HepG2 (cell line): ENCODE measurements around the gene THAP9. TPM values are rescaled to one million over a fixed set of nuclear protein-coding genes. Genes with fewer than 3 reads are reported as not detected.

Source experiments
- ATAC-seq: fragments of 200-7000 bp; cut with Tn5 transposase; 3 replicates; pipeline ENCODE4 v1.9.1; 2020; ENCODE audit warnings: mild to moderate bottlenecking, moderate library complexity
- BruUV-seq: library from RNA; stranded (reverse); fragments of 400-500 nt; replicated peaks from 2 replicates; lab custom pipeline; 2021; lab: Mats Ljungman, UMichigan
- CTCF ChIA-PET: fragments of 300-600 bp; formaldehyde crosslinking; extraction: SDS; loops from one replicate; lab custom pipeline; 2021; ENCODE audit warnings: low total read pairs, inconsistent platforms, low intra/inter-chr PET ratio; lab: Yijun Ruan, JAX
- POLR2A ChIA-PET: fragments of 350-600 bp; sonication (Branson Sonifier 250); formaldehyde crosslinking; loops from one replicate; lab custom pipeline; 2020; ENCODE audit warnings: antibody characterized with exemption, inconsistent platforms; lab: Yijun Ruan, JAX
- DNase-seq: peaks from one replicate; pipeline ENCODE4 v3.0.0-alpha.2; 2015; ENCODE audit warnings: low spot score
- FAIRE-seq: peaks from 3 replicates; lab custom pipeline; 2011; peaks lifted over from hg19 to GRCh38; lab: Jason Lieb, UNC
- H2AFZ ChIP-seq: one replicate; pipeline ENCODE4 v1.6.1; 2011; ENCODE audit warnings: low read length, inconsistent platforms
- H3K27ac ChIP-seq: fragments of 300-600 bp; 3 replicates; pipeline ENCODE4 v1.8.0; 2011; ENCODE audit warnings: mixed run types, mild to moderate bottlenecking, mixed read lengths, low read length, inconsistent platforms; ENCODE audit not compliant: insufficient read depth; ENCODE audit errors: extremely low read length
- H3K27me3 ChIP-seq, 2 experiments: fragments of 200-600 bp in 1 of 2; 2 replicates in 1 of 2; 3 replicates in 1 of 2; pipeline versions ENCODE4 v1.6.0 to v1.8.0; 2011; ENCODE audit warnings: low read length in 2 of 2, mild to moderate bottlenecking in 2 of 2, moderate library complexity in 2 of 2, inconsistent platforms in 1 of 2; ENCODE audit not compliant: insufficient read depth in 2 of 2, control insufficient read depth in 1 of 2
- H3K36me3 ChIP-seq, 2 experiments: fragments of 200-600 bp in 1 of 2; replicated peaks in 1 of 2; 2 replicates in 1 of 2; 3 replicates in 1 of 2; pipeline versions ENCODE4 v1.5.1 to v1.8.0; 2011; ENCODE audit warnings: low read length in 2 of 2, inconsistent platforms in 1 of 2; ENCODE audit not compliant: insufficient read depth in 2 of 2, control insufficient read depth in 1 of 2
- H3K4me1 ChIP-seq: 2 replicates; pipeline ENCODE4 v1.5.1; 2012; ENCODE audit warnings: low read length, inconsistent platforms; ENCODE audit not compliant: insufficient read depth
- H3K4me2 ChIP-seq: 2 replicates; pipeline ENCODE4 v1.6.0; 2011; ENCODE audit warnings: low read depth, low read length, inconsistent platforms
- H3K4me3 ChIP-seq, 3 experiments: fragments of 200-600 bp in 1 of 3; sonication (generic), shearing (Covaris generic) in 1 of 3; replicated peaks in 1 of 3; 2 replicates each; pipeline ENCODE4 v1.5.1; 2011 to 2016; ENCODE audit warnings: low read length in 3 of 3, inconsistent platforms in 2 of 3, low read depth in 2 of 3, mild to moderate bottlenecking in 2 of 3, control low read depth in 1 of 3, mixed read lengths in 1 of 3; ENCODE audit not compliant: insufficient read depth in 1 of 3
- H3K79me2 ChIP-seq: one replicate; pipeline ENCODE4 v1.6.1; 2011; ENCODE audit warnings: low read length, inconsistent platforms; ENCODE audit not compliant: insufficient read depth
- H3K9ac ChIP-seq: 2 replicates; pipeline ENCODE4 v1.6.0; 2011; ENCODE audit warnings: mild to moderate bottlenecking, low read depth, low read length, inconsistent platforms; ENCODE audit not compliant: insufficient read depth
- H3K9me3 ChIP-seq: 2 replicates; pipeline ENCODE4 v1.5.1; 2012; ENCODE audit warnings: mild to moderate bottlenecking, low read length
- H4K20me1 ChIP-seq: 2 replicates; pipeline ENCODE4 v1.6.0; 2011; ENCODE audit warnings: inconsistent platforms, mild to moderate bottlenecking, low read length, moderate library complexity; ENCODE audit not compliant: insufficient read depth
- ADNP ChIP-seq: sonication (generic); formaldehyde crosslinking; IDR thresholded peaks from 2 replicates; pipeline ENCODE4 v1.4.0; 2020; ENCODE audit warnings: missing genetic modification reagents
- AGO2 ChIP-seq: fragments of 200-400 bp; formaldehyde crosslinking; optimal IDR thresholded peaks from 2 replicates; pipeline ENCODE3; 2017; ENCODE audit warnings: mild to moderate bottlenecking, low read depth, low read length, moderate library complexity
- ARHGAP35 ChIP-seq: sonication (generic); formaldehyde crosslinking; IDR thresholded peaks from 2 replicates; pipeline ENCODE4 v1.9.0; 2022; ENCODE audit warnings: mild to moderate bottlenecking, inconsistent platforms, moderate library complexity, missing genetic modification reagents, borderline replicate concordance
- DRAP1 ChIP-seq: IDR thresholded peaks from 2 replicates; pipeline ENCODE4 v1.6.1; 2016; ENCODE audit warnings: missing genetic modification reagents, missing compliant biosample characterization
- HNRNPH1 ChIP-seq: fragments of 200-400 bp; formaldehyde crosslinking; optimal IDR thresholded peaks from 2 replicates; pipeline ENCODE3; 2017; ENCODE audit warnings: mild to moderate bottlenecking, low read depth, low read length
- NFAT5 ChIP-seq: sonication (generic); formaldehyde crosslinking; IDR thresholded peaks from 2 replicates; pipeline ENCODE4 v1.4.0; 2020; ENCODE audit warnings: missing genetic modification reagents
- NPAS2 ChIP-seq: sonication (generic); formaldehyde crosslinking; IDR thresholded peaks from 2 replicates; pipeline ENCODE4 v1.8.0; 2022; ENCODE audit warnings: mild to moderate bottlenecking, missing genetic modification reagents, borderline replicate concordance
- SALL1 ChIP-seq: sonication (generic); formaldehyde crosslinking; IDR thresholded peaks from 2 replicates; pipeline ENCODE4 v1.8.0; 2022; ENCODE audit warnings: mild to moderate bottlenecking, missing genetic modification reagents
- SP140L ChIP-seq: sonication (generic); formaldehyde crosslinking; IDR thresholded peaks from 2 replicates; pipeline ENCODE4 v1.4.0; 2020; ENCODE audit warnings: missing genetic modification reagents, borderline replicate concordance
- SP2 ChIP-seq: sonication (generic); formaldehyde crosslinking; IDR thresholded peaks from 2 replicates; pipeline ENCODE4 v1.5.1; 2020; ENCODE audit warnings: mild to moderate bottlenecking, missing genetic modification reagents
- YEATS4 ChIP-seq: sonication (generic); formaldehyde crosslinking; IDR thresholded peaks from 2 replicates; pipeline ENCODE4 v1.4.0; 2020; ENCODE audit warnings: missing genetic modification reagents, borderline replicate concordance
- ZNF326 ChIP-seq: sonication (generic); formaldehyde crosslinking; IDR thresholded peaks from 2 replicates; pipeline ENCODE4 v1.4.0; 2020; ENCODE audit warnings: missing genetic modification reagents, borderline replicate concordance
- ZNF577 ChIP-seq: sonication (generic); formaldehyde crosslinking; IDR thresholded peaks from 2 replicates; pipeline ENCODE4 v1.4.0; 2020; ENCODE audit warnings: mild to moderate bottlenecking, low read depth, missing genetic modification reagents, borderline replicate concordance
- ZNF790 ChIP-seq: sonication (generic); formaldehyde crosslinking; IDR thresholded peaks from 2 replicates; pipeline ENCODE4 v1.8.0; 2022; ENCODE audit warnings: missing genetic modification reagents, mild to moderate bottlenecking, borderline replicate concordance
- ZNF879 ChIP-seq: sonication (generic); formaldehyde crosslinking; IDR thresholded peaks from 2 replicates; pipeline ENCODE4 v1.8.1; 2023; ENCODE audit warnings: missing genetic modification reagents
- WGBS: methylation state at CpG from one replicate; pipeline ENCODE4 v1.1.6; 2017; ENCODE audit warnings: low lambda C conversion rate; 5-methylcytosine and 5-hydroxymethylcytosine counted together
- in situ Hi-C: cut with HindIII; loops from 2 replicates; pipeline ENCODE4 v1.10.0; 2017; ENCODE audit warnings: low pct_unique_long_range_greater_than_20kb; ENCODE audit not compliant: extremely low pct_ligation_motif_present
- intact Hi-C: fragments of 100-400 bp; cut with micrococcal nuclease; formaldehyde crosslinking; loops from one replicate; pipeline ENCODE4 v1.10.0; 2022; ENCODE audit not compliant: unreplicated experiment
- polyA plus RNA-seq, 8 experiments: library from polyadenylated mRNA; depleted of rRNA in 3 of 8; stranded (reverse) in 7 of 8; unstranded in 1 of 8; fragments of >200 nt; fragmentation: Illumina TruSeq in 4 of 8; extraction: Trizol in 4 of 8; gene quantifications; 2 replicates each; pipeline versions ENCODE4 v1.2.1 to v1.2.3, GENCODE V29; 2011 to 2016; ENCODE audit warnings: low read depth in 4 of 8, missing spikeins in 1 of 8, mixed read lengths in 1 of 8; ENCODE audit not compliant: insufficient read depth in 1 of 8
- total RNA-seq, 5 experiments: library from RNA; depleted of rRNA; stranded (reverse); fragments of >200 nt; fragmentation: Illumina TruSeq; extraction: Trizol; gene quantifications; 2 replicates each; pipeline ENCODE4 v1.2.3, GENCODE V29; 2016; ENCODE audit warnings: low read depth in 1 of 5
- TF ChIP-seq, protein P1 (sequence below): sonication (generic); formaldehyde crosslinking; IDR thresholded peaks from 2 replicates; pipeline ENCODE4 v1.5.1; 2020; ENCODE audit warnings: missing genetic modification reagents, mild to moderate bottlenecking, borderline replicate concordance

The THAP9 gene
- total and polyA plus RNA-seq, 2 of the 13 experiments (the other 11 are each of a cell fraction or from before 2014, with no cell fraction given): 6.0 to 7.2 TPM

GRCh38 chr4:82969414-82969813 lies 68.9 kb downstream of the THAP9 start:
- no TSS peak for BruUV-seq
- TF ChIP-seq HNRNPH1 (no peak), AGO2 (no peak), ADNP (CRISPR knock-in tag) (no peak), SALL1 (CRISPR knock-in tag) (no peak), DRAP1 (CRISPR knock-in tag) (no peak), ZNF879 (CRISPR knock-in tag) (no peak), NPAS2 (CRISPR knock-in tag) (no peak), ZNF790 (no peak), ZNF577 (CRISPR knock-in tag) (no peak), ZNF326 (no peak), YEATS4 (CRISPR knock-in tag) (no peak), SP2 (CRISPR knock-in tag) (no peak), ARHGAP35 (CRISPR knock-in tag) (no peak), SP140L (CRISPR knock-in tag) (no peak), NFAT5 (CRISPR knock-in tag) (no peak)
- TF ChIP-seq, protein P1, sequence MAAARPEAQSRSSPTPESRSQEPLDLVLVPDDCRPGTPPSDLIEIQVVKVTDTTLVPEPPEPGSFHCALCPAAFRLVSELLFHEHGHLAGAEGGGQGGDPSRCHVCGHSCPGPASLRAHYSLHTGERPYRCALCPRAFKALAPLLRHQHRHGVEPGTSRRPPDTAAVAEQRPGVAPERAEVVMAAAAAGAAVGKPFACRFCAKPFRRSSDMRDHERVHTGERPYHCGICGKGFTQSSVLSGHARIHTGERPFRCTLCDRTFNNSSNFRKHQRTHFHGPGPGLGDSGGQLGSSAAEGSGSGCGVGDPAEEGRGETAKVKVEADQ (CRISPR knock-in tag): no peak

More at GRCh38 chr4:82969414-82969813, 68.9 kb downstream of the THAP9 start:
- no peaks in the 10 kb centered on the region for H3K9me3 ChIP-seq
- DNase-seq (no peak), ATAC-seq (no peak), FAIRE-seq (no peak)
- in situ Hi-C loops (no loop called here), intact Hi-C loops (no loop called here)
- no peaks in the 10 kb centered on the region for H3K79me2 ChIP-seq
- no peak overlapping the region for H2AFZ ChIP-seq
- no peaks in the 10 kb centered on the region for H3K27me3 ChIP-seq
- 90% methylated on average over 2 of the region's 2 CpGs for WGBS
- peaks cover 9 to 57% of the 10 kb centered on the region in 2 experiments for H3K36me3 ChIP-seq
- H3K4me2 ChIP-seq: no peak overlapping the region
- CTCF ChIA-PET: no interaction called here
- no peak overlapping the region for H3K4me3 ChIP-seq
- POLR2A ChIA-PET: no interaction called here
- no peaks in the 10 kb centered on the region for H4K20me1 ChIP-seq
- H3K9ac ChIP-seq: no peak overlapping the region
- no peaks in the 10 kb centered on the region for H3K4me1 ChIP-seq
- H3K27ac ChIP-seq: no peak overlapping the region
